Coronary artery (tissue), 2 donors: Measurements from ENCODE around the gene LDLRAD4.

Experiments used
- DNase-seq: peaks from one replicate; pipeline ENCODE4 v3.0.0-alpha.2; 2017; ENCODE audit warnings: low spot score
- H3K27ac ChIP-seq, 2 donors: fragments of 200-600 bp; sonication (generic); one replicate each; pipeline ENCODE4 v1.5.1; 2016 to 2019
- H3K4me3 ChIP-seq: fragments of 200-600 bp; sonication (generic); 2 replicates; pipeline ENCODE4 v1.5.1; 2016; ENCODE audit warnings: mild to moderate bottlenecking, moderate library complexity
- CTCF ChIP-seq: fragments of 200-600 bp; sonication (generic); IDR thresholded peaks from one replicate; pipeline ENCODE4 v1.5.1; 2019; ENCODE audit warnings: antibody characterized with exemption

The LDLRAD4 gene

GRCh38 chr18:13436576-13436975, 218.0 kb downstream of the LDLRAD4 start:
- no peak overlapping the region for H3K4me3 ChIP-seq
- peak overlapping the region; percentile 23 to 73 for H3K27ac ChIP-seq
- no peak for DNase-seq
- TF ChIP-seq CTCF, result no peak

- H3K27ac ChIP-seq, result peak overlapping the region in 1 of 2 donors; percentile 73
- no peak overlapping the region for H3K4me3 ChIP-seq
- no peak for DNase-seq
- no peak for TF ChIP-seq CTCF
These were observed 218.5 kb downstream of the LDLRAD4 start for GRCh38 chr18:13437034-13437433.

DNA sequence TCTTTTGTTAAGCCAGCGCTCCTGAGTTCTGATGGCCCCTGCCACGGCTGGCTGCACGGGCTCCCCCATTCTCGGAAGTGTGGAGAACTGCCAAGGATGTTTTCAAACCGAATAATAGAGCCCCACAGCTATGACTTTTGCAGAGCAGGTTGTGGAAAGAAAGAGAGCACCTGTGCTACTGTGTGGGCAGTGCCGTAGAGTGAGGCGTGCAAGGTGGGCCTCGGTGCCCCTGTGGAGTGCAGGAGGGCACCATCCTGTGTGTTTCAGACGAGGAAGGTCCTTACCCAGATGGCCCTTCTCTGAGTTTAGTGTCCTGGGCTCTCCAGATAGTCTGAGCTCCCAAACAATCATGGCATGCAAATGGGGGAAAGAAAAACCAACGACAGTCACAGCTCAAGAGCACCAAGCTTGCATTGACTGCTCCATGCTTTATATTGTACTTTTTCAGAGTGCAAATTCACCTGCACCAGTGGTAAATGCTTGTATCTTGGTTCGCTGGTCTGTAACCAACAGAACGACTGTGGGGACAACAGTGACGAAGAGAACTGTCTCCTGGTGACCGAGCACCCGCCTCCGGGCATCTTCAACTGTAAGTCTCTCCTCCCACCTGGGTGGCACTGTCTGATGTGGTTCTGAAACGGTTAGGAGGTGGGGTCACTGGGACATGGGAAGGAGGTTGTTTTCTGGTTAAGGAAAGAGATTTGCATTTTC, 219.4 kb downstream of the LDLRAD4 start:
- no peak overlapping the region for H3K4me3 ChIP-seq
- no peak for DNase-seq
- no peak for TF ChIP-seq CTCF

GRCh38 chr18:13438507-13439056, 220.0 kb downstream of the LDLRAD4 start:
- no peak for TF ChIP-seq CTCF
- Histone ChIP-seq H3K27ac (no peak overlapping the region), H3K4me3 (no peak overlapping the region)
- no peak for DNase-seq

More for the DNA sequence above, 219.4 kb downstream of the LDLRAD4 start:
- peak overlapping the region in 1 of 2 donors; percentile 14 for H3K27ac ChIP-seq

GRCh38 chr18:13439461-13439860, 220.9 kb downstream of the LDLRAD4 start:
- Histone ChIP-seq H3K27ac (no peak overlapping the region), H3K4me3 (no peak overlapping the region)
- DNase-seq, result peak; percentile 67
- no peak for TF ChIP-seq CTCF

DNA sequence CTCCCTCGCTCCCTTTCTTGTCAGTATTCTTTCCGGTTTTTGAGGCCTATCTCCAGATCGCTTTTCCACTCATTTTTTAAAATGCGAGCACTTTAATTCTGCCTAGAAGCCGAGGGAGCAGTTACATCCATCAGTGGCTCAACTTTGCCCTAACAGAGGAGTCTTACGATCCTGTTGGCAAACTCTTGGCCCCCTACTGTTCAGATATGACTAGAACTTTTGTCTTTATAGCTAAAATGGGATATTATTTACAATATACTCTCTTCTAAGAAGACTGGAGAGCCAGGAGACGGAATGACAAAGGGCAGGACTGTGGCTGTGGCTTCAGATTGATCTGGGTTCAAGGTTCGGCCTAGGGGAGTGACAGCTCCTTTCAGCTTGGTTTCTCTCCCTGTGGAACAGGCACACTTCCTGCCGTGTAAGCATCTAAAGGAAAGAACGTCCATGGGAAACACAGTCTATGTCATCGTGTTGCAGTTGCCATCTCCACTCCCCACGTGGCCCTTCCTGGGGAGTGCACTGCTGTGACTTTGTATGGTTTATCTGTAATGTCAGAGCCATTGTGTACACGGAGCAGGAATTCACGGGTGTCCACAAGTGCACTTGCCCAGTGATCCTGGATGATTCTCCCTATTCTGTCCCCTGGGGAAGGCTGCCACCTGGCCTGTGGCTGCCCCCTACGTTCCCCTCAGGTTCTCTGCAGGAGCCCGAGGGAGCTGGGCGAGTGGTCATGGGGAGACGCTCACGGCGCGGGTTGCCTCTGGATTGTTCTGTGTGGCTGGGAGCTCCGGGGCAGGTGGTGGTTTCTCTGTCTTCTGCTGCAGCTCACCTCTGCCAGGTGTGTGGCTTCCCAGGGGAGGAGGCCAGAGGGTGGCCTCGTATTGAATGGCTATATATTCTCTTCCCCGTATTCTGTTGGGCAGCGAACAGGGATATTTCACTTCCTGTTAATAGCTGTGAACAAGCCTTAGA, 222.0 kb downstream of the LDLRAD4 start:
- Histone ChIP-seq H3K27ac (no peak overlapping the region), H3K4me3 (no peak overlapping the region)
- DNase-seq, result peak; percentile 35
- no peak for TF ChIP-seq CTCF
